Trophoblast cell (in vitro differentiated cells and primary cell): ENCODE measurements around the gene PHGDH.

ENCODE experiments used
- DNase-seq, 2 donors: peaks; one replicate each; pipeline ENCODE4 v3.0.0-alpha.2; 2016
- H2AFZ ChIP-seq: 2 replicates; pipeline ENCODE4 v1.6.1; 2013; ENCODE audit warnings: low read length, moderate library complexity, mild to moderate bottlenecking; ENCODE audit not compliant: insufficient read depth, poor library complexity
- H2AK5ac ChIP-seq: 2 replicates; pipeline ENCODE4 v1.6.1; 2013; ENCODE audit warnings: mild to moderate bottlenecking, low read length
- H2BK120ac ChIP-seq: 2 replicates; pipeline ENCODE4 v1.6.1; 2013; ENCODE audit warnings: low read length, mild to moderate bottlenecking, moderate library complexity; ENCODE audit not compliant: insufficient read depth, poor library complexity
- H2BK12ac ChIP-seq: 2 replicates; pipeline ENCODE4 v1.6.1; 2013; ENCODE audit warnings: mild to moderate bottlenecking, low read length, moderate library complexity
- H2BK5ac ChIP-seq: 2 replicates; pipeline ENCODE4 v1.6.1; 2013; ENCODE audit warnings: low read length, low read depth, moderate library complexity, mild to moderate bottlenecking; ENCODE audit not compliant: poor library complexity
- H3K14ac ChIP-seq: 2 replicates; pipeline ENCODE4 v1.6.1; 2013; ENCODE audit warnings: mild to moderate bottlenecking, low read length
- H3K18ac ChIP-seq: 2 replicates; pipeline ENCODE4 v1.6.1; 2013; ENCODE audit warnings: mild to moderate bottlenecking, low read length
- H3K23ac ChIP-seq: 2 replicates; pipeline ENCODE4 v1.6.1; 2013; ENCODE audit warnings: low read length
- H3K27ac ChIP-seq: 2 replicates; pipeline ENCODE4 v1.5.1; 2013; ENCODE audit warnings: low read depth, mild to moderate bottlenecking, inconsistent platforms, low read length, moderate library complexity
- H3K27me3 ChIP-seq: 2 replicates; pipeline ENCODE4 v1.6.1; 2013; ENCODE audit warnings: inconsistent platforms, mild to moderate bottlenecking, low read length, moderate library complexity; ENCODE audit not compliant: insufficient read depth
- H3K36me3 ChIP-seq, 2 experiments: 1 replicate in 1 of 2; 2 replicates in 1 of 2; pipeline ENCODE4 v1.6.1; 2013; ENCODE audit warnings: low read length in 2 of 2, mild to moderate bottlenecking in 2 of 2, moderate library complexity in 1 of 2; ENCODE audit not compliant: insufficient read depth in 2 of 2, control insufficient read depth in 1 of 2
- H3K4ac ChIP-seq: 2 replicates; pipeline ENCODE4 v1.6.1; 2013; ENCODE audit warnings: low read depth, mild to moderate bottlenecking, low read length, moderate library complexity
- H3K4me1 ChIP-seq, 2 experiments: 1 replicate in 1 of 2; 2 replicates in 1 of 2; pipeline ENCODE4 v1.6.1; 2013; ENCODE audit warnings: low read length in 2 of 2, mild to moderate bottlenecking in 2 of 2, moderate library complexity in 1 of 2; ENCODE audit not compliant: insufficient read depth in 2 of 2, control insufficient read depth in 1 of 2
- H3K4me2 ChIP-seq: 2 replicates; pipeline ENCODE4 v1.6.1; 2013; ENCODE audit warnings: inconsistent platforms, mild to moderate bottlenecking, low read length, moderate library complexity
- H3K4me3 ChIP-seq: 2 replicates; pipeline ENCODE4 v1.5.1; 2013; ENCODE audit warnings: mild to moderate bottlenecking, low read depth, low read length, inconsistent platforms
- H3K79me1 ChIP-seq: one replicate; pipeline ENCODE4 v1.6.1; 2013; ENCODE audit warnings: low read length
- H3K79me2 ChIP-seq: 2 replicates; pipeline ENCODE4 v1.6.1; 2013; ENCODE audit warnings: low read length, mild to moderate bottlenecking; ENCODE audit not compliant: control insufficient read depth, insufficient read depth, poor library complexity
- H3K9ac ChIP-seq: 2 replicates; pipeline ENCODE4 v1.6.1; 2013; ENCODE audit warnings: mild to moderate bottlenecking, low read length
- H3K9me3 ChIP-seq: 2 replicates; pipeline ENCODE4 v1.6.1; 2013; ENCODE audit warnings: low read depth, mild to moderate bottlenecking, control low read depth, inconsistent platforms, low read length; ENCODE audit not compliant: insufficient read depth
- H4K12ac ChIP-seq: 2 replicates; pipeline ENCODE4 v1.6.1; 2013; ENCODE audit warnings: low read depth, mild to moderate bottlenecking, low read length, moderate library complexity
- H4K8ac ChIP-seq: 2 replicates; pipeline ENCODE4 v1.6.1; 2013; ENCODE audit warnings: low read depth, mild to moderate bottlenecking, low read length, moderate library complexity
- H4K91ac ChIP-seq: one replicate; pipeline ENCODE4 v1.6.1; 2013; ENCODE audit warnings: low read depth, mild to moderate bottlenecking, low read length, moderate library complexity
- WGBS: extraction: QIAGEN DNeasy Blood & Tissue Kit; methylation state at CpG from one replicate; pipeline ENCODE4 v1.1.7; 2013; ENCODE audit warnings: missing lambda C conversion rate; ENCODE audit not compliant: insufficient read length, insufficient coverage; ENCODE audit errors: extremely low coverage; 5-methylcytosine and 5-hydroxymethylcytosine counted together

Gene PHGDH

DNA sequence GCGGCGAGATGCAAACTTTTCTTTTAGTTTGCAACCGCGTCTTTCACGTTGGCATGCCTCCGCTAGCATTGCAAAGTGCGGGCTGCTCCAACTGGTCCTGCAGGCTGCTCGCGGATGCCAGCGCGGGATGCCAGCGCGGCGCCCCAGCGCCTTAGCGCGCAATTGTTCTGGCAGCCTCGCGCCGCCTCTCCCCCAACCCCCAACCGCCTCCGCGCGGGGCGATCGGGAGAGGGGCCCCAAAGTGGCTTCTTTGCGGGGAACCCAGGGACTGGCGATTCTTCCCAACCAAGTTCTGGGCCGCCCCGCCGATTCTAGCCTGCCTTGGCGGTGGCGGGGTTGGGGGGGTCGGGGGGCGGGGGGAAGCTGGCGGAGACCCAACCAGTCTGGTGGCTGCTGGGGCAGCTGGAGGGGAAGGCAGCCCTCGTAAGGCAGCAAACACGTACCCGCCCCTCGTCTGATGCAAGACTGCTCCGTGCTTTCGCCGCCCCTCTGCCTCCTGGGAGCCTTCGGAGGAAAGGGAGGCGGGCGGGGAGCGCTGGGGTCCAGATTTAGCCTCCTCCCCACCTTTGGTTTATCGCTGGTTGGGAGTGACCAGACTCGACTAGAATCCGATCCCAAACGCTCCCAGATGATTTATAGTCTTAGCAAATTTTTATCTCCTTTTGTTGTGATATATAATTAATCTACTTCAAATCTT lies 756 bp downstream of the PHGDH start:
- Histone ChIP-seq H3K27me3 (no peaks in the 10 kb centered on the region), H4K91ac (peak overlapping the region; percentile 86), H3K9ac (peak overlapping the region; percentile 82), H3K23ac (no peak overlapping the region), H3K4ac (peak overlapping the region; percentile 87), H3K18ac (peak overlapping the region; percentile 92), H3K27ac (peak overlapping the region; percentile 30), H2BK120ac (peak overlapping the region; percentile 86), H2BK5ac (peak overlapping the region; percentile 85), H4K12ac (peak overlapping the region; percentile 35), H3K14ac (peak overlapping the region; percentile 46), H2AFZ (peak overlapping the region; percentile 72), H2AK5ac (no peak overlapping the region), H3K4me1 (peaks cover 17 to 31% of the 10 kb centered on the region in 2 experiments), H4K8ac (peak overlapping the region; percentile 86), H2BK12ac (no peak overlapping the region), H3K36me3 (no peaks in the 10 kb centered on the region), H3K79me2 (peaks cover 19% of the 10 kb centered on the region), H3K9me3 (no peaks in the 10 kb centered on the region), H3K4me2 (peak overlapping the region; percentile 87), H3K4me3 (peak overlapping the region; percentile 81), H3K79me1 (peaks cover 14% of the 10 kb centered on the region)
- DNase-seq: peak; percentile 70 to 79
- no CpG with 5 or more reads among the region's 51 CpGs for WGBS

DNA sequence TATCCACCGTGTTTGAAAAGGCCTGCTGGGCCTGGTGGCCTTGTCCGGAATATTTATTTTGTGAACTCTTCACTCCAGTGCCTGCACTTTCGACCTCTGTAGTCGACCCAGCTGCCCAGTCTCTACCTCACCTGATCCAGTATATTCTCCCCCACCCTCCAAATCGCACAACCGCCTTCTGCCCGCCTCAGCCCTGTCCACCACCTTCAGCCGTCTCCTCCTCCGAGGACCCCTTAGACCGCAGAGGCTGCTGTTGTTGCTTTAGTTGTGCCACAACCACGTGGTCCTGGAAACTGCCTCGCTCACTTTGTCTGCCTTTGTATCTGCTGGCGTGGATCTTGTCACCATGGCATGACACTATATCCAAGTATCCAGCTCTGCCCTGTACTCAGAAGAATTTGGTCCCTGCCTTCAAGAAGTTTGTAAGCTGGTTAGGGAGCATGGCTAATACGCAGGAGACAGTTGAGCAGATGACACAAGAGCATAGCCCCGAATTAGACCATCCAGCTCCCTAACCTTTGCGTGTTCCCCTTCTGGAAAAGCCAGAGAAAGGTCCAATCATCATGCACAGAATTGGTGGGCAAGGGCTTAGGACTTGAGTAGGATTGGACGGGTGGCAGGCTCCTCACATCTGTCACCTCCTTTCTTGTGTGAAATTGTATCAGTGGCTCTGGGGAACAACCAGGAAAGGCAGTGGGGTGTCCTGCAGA lies 1.5 kb downstream of the PHGDH start:
- Histone ChIP-seq H3K4ac (peak overlapping the region; percentile 16), H3K4me3 (peak overlapping the region; percentile 38), H3K9ac (peak overlapping the region; percentile 49), H4K8ac (peak overlapping the region; percentile 31), H2AFZ (peak overlapping the region; percentile 8), H3K4me1 (peaks cover 17 to 31% of the 10 kb centered on the region in 2 experiments), H3K23ac (no peak overlapping the region), H3K79me1 (peaks cover 14% of the 10 kb centered on the region), H3K36me3 (no peaks in the 10 kb centered on the region), H4K12ac (peak overlapping the region; percentile 41), H4K91ac (peak overlapping the region; percentile 68), H2BK5ac (peak overlapping the region; percentile 4), H3K18ac (peak overlapping the region; percentile 9), H3K27ac (peak overlapping the region; percentile 18), H2AK5ac (peak overlapping the region; percentile 5), H3K14ac (peak overlapping the region; percentile 9), H3K9me3 (no peaks in the 10 kb centered on the region), H3K4me2 (peak overlapping the region; percentile 87), H2BK12ac (peak overlapping the region; percentile 4), H3K79me2 (peaks cover 19% of the 10 kb centered on the region), H2BK120ac (peak overlapping the region; percentile 9), H3K27me3 (no peaks in the 10 kb centered on the region)
- DNase-seq: peak in 1 of 2 donors; percentile 59
- no CpG with 5 or more reads among the region's 17 CpGs for WGBS

DNA sequence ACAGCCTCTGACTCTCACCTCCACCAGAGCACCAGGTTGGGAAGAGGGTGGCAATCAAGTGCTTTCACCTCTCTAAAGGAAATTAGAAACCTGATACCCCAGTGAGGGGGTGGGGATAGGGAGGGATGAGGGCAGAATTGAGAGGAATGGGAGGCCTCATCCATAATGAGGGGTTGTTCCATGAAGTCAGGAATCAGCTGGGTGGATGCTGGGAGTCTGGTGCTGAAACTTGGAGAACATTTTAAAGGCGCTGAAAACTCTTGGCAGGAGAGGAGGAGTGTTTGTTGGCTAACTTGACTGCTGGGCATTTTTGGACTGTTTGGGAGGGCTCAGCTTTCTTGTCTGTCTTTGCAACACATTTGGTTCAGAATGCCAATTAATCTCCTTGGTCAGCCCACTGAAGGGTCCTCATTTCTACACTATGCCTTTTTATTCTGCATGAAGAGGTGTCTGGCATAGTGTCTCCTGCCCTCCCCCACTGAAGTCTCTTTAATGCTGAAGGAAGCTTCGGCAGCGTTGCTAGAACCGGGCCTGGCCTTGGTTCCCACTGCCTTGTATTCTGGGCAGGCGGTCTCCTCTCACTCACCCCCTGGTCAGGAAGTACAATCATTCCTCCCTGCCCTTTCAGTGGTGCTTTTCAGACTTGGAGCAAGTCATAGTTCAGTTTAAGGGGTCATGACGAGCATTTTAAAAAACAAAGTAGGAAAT lies 2.2 kb downstream of the PHGDH start:
- Histone ChIP-seq H3K4me2 (peak overlapping the region; percentile 87), H3K23ac (no peak overlapping the region), H2AK5ac (no peak overlapping the region), H3K4ac (peak overlapping the region; percentile 65), H4K8ac (peak overlapping the region; percentile 36), H3K27me3 (no peaks in the 10 kb centered on the region), H2AFZ (no peak overlapping the region), H3K14ac (no peak overlapping the region), H3K18ac (peak overlapping the region; percentile 79), H3K36me3 (no peaks in the 10 kb centered on the region), H4K91ac (no peak overlapping the region), H2BK12ac (no peak overlapping the region), H3K27ac (peak overlapping the region; percentile 13), H3K79me1 (peaks cover 14% of the 10 kb centered on the region), H3K9me3 (no peaks in the 10 kb centered on the region), H3K4me3 (no peak overlapping the region), H2BK5ac (no peak overlapping the region), H3K4me1 (peaks cover 17 to 31% of the 10 kb centered on the region in 2 experiments), H2BK120ac (no peak overlapping the region), H3K9ac (no peak overlapping the region), H3K79me2 (peaks cover 19% of the 10 kb centered on the region), H4K12ac (no peak overlapping the region)
- DNase-seq: no peak
- WGBS: no CpG with 5 or more reads among the region's 6 CpGs

DNA sequence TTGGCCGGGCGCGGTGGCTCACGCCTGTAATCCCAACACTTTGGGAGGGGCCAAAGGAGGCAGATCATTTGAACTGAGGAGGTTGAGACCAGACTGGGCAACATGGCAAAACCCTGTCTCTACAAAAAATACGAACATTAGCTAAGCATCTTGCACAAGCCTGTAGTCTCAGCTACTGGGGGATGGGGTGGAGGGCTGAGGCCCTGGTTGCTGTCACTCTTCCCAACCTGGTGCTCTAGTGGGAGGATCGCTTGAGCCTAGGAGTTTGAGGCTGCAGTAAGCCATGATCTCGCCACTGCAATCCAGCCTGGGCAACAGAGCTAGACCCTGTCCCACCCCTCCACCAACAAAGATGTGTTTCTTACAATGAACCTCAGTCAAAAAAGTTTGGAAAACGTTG lies 2.8 kb downstream of the PHGDH start:
- WGBS: no CpG with 5 or more reads among the region's 8 CpGs
- Histone ChIP-seq H3K4me1 (peaks cover 17 to 31% of the 10 kb centered on the region in 2 experiments), H3K9ac (no peak overlapping the region), H3K36me3 (no peaks in the 10 kb centered on the region), H2AK5ac (no peak overlapping the region), H3K79me1 (peaks cover 14% of the 10 kb centered on the region), H3K4ac (peak overlapping the region; percentile 78), H2BK12ac (peak overlapping the region; percentile 73), H3K27me3 (no peaks in the 10 kb centered on the region), H4K8ac (no peak overlapping the region), H2AFZ (no peak overlapping the region), H3K9me3 (no peaks in the 10 kb centered on the region), H4K91ac (peak overlapping the region; percentile 19), H3K79me2 (peaks cover 19% of the 10 kb centered on the region), H3K27ac (peak overlapping the region; percentile 17), H2BK5ac (no peak overlapping the region), H4K12ac (no peak overlapping the region), H3K23ac (no peak overlapping the region), H2BK120ac (no peak overlapping the region), H3K4me3 (no peak overlapping the region), H3K14ac (no peak overlapping the region), H3K18ac (no peak overlapping the region), H3K4me2 (peak overlapping the region; percentile 87)
- no peak for DNase-seq
